ENCODE results near the gene NEU4.
"Not testable (repeated sequence)": the region's sequence is repeated elsewhere in the genome, so short reads cannot be mapped to it uniquely, and the experiment has no call there.

Gene NEU4

GRCh38 chr2:241814393-241814642 is 5.3 kb downstream of the NEU4 start:
- no peak for DNase-seq

- DNase-seq, result no peak
Observed at GRCh38 chr2:241814643-241815476, 5.9 kb downstream of the NEU4 start.

DNA sequence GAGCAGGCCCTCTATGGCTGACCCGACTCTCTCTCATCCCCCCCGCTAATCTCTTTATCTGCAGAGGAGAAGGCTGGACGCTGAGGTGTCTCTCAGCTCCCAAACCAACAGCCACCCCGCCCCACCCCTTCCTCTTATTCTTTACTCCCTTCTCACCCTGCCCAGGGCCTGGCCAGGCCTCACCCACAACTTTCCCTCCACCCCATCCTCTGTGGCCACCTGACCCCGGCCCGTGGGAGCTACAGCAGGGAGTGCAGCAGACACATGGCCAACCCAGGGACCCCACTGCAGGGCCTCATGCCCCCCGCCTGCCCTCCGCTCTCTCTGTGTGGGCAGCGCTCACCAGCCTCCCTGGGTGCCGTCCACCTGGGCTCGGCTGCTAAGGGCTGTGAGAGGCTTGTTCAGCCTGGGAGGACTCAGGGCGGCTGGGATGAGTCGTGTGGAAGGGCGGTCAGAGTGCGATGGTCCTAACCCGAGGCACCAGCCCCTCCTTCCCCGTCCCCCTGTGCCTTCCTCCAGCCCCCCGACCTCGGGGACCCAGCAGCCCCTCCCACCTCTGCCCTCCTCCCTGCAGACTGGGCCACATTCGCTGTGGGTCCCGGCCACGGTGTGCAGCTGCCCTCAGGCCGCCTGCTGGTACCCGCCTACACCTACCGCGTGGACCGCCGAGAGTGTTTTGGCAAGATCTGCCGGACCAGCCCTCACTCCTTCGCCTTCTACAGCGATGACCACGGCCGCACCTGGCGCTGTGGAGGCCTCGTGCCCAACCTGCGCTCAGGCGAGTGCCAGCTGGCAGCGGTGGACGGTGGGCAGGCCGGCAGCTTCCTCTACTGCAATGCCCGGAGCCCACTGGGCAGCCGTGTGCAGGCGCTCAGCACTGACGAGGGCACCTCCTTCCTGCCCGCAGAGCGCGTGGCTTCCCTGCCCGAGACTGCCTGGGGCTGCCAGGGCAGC is 6.8 kb downstream of the NEU4 start:
- no peak for DNase-seq

- DNase-seq, result no peak
Observed at GRCh38 chr2:241816431-241817121, 7.6 kb downstream of the NEU4 start.

- peak in 1 of 5 experiments; percentile 20 for DNase-seq
Observed at GRCh38 chr2:241817126-241817820, 8.3 kb downstream of the NEU4 start.

- not testable (repeated sequence) for DNase-seq
Observed at GRCh38 chr2:241817821-241818215, 8.8 kb downstream of the NEU4 start.

DNA sequence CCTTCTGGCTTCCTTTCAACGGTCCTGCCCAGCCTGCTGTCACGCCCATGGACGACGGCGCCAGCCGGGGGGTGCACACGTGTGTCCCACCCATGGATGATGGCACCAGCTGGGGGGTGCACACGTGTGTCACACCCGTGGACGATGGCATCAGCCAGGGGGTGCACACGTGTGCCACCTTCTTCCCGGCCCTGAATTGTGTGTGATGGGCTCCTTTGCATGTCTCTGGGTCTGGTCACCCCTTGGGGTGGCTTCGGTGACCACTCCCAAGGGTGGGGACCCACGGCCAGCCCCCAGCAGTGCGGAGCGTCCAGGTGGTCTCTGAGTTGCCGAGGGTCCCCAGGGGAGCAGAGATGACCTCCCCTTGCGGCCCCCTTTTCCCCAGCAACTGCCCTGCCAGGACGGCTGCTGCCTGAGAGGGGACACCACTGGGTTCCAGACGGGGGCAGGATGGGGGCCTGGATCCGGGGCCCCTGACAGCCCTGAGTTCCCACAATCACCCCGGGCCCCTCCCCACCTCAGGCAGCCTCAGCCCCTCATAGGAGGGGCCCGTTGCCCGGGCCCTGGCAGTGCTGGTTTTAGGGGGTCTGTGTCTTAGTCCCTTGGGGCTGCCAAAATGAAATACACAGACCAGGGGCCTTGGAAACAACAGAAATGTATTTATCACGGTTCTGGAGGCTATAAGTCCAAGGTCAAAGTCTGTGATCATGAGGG is 9.4 kb downstream of the NEU4 start:
- no peak for DNase-seq

DNA sequence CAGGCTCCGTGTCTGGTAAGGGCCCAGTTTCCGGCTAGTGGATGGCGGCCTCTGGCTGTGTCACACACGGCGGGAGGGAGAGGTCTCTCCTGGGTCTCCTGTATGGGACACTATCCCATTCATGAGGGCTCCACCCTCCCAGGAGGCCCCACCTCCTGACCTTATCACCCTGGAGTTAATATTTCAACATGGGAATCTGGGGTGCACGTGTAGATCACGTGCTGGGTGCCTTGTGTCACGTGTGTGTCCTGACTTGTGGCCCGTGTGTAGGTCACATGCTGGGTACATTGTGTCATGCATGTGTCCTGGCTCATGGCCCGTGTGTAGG is 9.9 kb downstream of the NEU4 start:
- no peak for DNase-seq

DNA sequence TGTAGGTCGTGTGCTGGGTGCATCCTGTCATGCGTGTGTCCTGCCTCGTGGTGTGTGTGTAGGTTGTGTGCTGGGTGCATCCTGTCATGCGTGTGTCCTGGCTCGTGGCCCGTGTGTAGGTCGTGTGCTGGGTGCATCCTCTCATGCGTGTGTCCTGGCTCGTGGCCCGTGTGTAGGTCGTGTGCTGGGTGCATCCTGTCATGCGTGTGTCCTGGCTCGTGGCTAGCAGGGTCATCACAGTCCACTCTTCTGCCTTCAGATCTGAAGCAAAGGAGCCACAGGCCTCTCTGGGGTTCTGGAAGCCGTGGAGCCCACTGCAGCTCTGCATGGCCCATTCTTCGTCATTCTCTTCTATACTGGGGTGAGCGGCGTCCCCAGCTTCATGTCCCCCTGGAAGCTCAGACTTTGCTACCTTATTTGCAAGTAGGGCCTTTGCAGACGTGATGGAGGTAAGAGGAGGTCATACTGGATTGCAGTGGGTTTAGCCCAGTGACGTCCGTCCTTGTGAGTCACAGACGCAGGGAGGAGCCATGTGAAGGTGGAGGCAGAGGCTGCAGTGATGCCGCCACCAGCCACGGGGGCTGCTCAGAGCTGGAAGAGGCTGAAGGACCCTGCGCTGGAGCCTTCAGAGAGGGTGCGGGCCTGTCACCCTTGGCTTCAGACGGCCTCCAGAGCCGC is 11.1 kb downstream of the NEU4 start:
- not testable (repeated sequence) for DNase-seq

GRCh38 chr2:241820625-241821384 is 11.8 kb downstream of the NEU4 start:
- DNase-seq, result no peak

DNA sequence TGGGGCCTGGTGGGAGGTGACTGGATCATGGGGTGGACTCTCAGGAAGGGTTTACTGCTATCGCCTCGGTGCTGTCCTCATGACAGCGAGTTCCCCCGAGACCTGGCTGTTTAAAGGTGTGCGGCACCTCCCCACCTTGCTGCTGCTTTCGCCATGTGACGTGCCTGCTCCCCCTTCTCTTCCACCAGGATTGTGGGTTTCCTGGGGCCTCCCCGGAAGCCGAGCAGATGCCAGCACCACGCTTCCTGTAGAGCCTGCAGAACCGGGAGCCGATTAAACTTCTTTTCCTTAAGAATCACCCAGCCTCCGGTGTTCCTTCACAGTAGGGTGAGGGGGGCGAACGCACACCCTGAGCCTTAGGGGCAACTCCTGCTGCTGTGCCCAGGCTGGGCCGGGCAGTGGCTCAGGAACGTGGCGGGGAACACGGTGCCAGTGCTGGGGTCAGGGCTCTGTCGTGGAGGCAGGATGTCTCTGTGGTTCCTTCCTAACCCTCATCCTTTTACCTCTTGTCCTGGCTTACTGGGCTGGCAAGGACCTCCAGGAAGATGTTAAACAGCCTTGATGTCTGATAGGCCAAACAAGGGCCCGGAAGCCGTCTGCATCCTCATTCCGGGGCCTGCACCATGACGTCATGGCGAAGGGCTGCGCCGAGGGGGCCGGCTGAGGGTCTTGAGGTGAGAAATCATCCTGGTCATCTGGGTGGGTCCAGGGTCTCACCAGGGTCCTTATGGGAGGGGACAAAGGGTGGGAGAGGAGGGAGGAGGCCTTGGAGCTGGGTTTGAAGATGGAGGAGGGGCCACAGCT is 12.7 kb downstream of the NEU4 start:
- no peak for DNase-seq

- no peak for DNase-seq
Observed at GRCh38 chr2:241822264-241822623, 13.3 kb downstream of the NEU4 start.

GRCh38 chr2:241823531-241824437 is 14.8 kb downstream of the NEU4 start:
- not testable (repeated sequence) for DNase-seq

GRCh38 chr2:241827394-241827793 is 18.4 kb downstream of the NEU4 start:
- DNase-seq, result no peak

DNA sequence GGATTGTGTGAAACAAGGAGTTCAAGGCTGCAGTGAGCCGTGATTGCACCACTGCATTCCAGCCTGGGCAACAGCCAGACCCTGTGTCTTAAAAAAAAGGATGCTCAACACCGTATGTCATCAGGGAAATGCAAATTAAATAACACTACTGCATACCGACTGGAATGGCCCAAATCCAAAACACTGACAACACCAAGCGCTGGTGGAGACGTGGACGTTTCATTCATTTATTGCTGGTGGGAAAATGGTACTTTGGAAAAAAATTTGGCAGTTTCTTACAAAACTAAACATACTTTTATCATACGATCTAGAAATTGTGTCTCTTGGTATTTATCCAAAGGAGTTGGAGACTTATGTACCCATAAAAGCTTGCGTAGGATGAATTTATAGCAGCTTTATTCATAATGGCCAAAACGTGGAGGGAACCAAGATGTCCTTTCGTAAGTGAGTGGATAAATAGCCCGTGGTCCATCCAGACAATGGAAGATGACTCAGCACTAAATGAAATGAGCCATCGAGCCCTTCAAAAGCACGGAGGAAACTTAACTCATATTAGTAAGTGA is 24.2 kb downstream of the NEU4 start:
- DNase-seq, result no peak

DNA sequence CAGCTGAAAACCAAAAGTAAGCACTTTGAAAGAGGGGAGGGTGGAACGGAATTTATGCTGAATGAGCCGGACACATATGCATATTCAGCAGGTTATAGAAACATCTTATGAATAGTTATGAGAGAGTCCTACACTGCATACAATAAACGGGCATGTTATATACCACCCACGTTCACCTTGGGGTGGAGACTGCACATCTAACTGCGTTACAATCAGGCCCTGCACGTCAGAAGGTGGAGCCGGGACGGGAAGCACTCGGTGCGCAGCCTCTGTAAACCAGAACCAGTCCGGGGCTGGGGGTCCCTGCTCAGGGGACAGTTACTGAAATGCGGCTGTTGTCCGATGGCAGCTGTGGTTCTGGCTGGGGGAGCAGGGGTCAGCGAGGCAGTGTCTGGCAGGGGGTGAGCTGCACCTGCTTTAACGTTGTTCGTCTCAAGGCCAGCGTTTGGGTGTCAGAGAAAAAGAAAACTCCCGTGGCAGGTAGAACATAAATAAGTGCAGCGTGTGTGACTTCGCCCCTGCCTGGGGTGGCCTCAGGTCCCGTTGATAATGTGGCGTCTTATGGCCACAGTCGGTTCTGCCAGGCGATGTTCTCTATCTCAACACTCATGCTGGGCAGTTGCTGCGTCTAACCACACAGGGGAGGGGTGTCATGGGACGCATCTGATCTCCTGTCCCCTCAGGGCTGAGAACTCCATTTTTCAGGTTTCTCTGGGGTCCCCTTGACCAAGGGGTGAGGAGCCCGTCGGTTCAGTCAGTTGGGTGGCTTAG is 24.9 kb downstream of the NEU4 start:
- DNase-seq, result not testable (repeated sequence)

DNA sequence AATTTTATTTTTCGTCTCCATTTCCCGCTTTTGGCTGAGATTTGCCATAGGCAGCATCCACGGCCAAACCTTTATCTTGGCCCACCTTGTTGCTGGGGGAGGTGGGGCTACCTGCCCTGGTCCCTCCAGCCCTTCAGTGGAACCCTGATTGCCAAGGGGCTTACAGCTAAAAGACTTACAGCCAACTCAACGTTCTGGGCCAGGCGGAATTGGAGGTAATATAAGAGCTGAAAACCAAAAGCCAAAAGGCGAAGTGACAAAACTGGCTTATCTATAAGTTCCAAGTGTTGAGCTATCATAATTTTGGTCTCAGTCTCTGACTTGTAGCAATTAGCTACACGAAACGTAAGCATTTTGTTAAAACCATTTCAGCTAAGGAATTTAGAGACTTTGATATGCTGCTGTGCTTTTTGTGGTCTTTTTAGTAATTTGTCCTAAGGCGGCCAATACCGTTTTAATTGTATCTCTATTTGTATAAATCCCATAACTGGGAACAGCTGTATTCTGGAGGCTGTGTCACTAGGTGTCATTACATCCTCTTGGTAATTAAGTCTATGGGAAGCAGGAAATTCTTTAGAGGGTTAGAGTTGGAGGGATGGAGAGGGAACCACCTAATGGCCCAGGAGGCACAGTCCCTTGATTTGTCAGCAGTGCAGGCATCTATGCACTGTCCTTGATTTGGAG is 25.7 kb downstream of the NEU4 start:
- DNase-seq, result no peak

Data from T-helper 2 cell (primary cell).